HG03025 (cell line): ENCODE results near the gene ERFL.
"Not testable (repeated sequence)": the region's sequence is repeated elsewhere in the genome, so short reads cannot be mapped to it uniquely, and the experiment has no call there.

ENCODE experiments used
- ATAC-seq: cut with Tn5 transposase; IDR thresholded peaks from one replicate; pipeline ENCODE4 v1.9.1; 2021; ENCODE audit warnings: mild to moderate bottlenecking, moderate library complexity; ENCODE audit not compliant: unreplicated experiment, low FRiP score

ERFL gene

DNA sequence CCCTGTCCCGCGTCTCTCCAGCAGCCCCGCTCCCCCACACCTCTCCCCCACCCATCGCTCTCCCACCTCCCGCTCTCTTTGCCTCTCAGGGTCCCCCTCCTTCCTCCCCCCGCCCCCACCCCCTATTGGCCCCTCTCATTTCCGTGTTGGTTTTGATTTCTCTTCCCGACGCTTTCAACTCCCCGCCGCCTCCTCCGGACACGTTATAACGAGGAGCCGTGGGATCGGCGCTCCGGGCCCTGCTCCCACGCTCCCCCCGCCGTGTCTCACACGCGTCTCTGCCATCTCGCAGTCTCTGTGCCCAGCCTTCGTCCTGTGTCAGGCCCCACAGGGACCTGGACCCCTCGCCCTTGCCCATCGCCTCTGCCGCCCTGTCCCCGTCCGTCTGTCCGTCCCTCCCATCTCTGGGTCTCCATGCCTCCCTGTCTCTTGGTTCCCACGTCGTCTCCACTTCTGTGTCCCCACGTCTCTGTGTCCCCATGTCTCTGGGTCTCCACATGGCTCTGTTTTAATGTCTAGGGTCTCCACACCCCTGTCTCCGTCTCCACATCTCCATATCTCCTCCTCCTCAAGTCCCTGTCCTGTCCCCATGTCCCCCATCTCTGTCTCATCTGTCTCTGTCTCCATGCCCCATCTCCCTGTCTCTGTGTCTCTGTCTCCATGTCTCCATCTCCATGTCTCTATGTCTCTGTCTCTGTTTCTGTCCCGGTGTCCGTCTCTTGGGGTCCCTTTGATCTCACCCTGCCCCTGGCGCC is 13.1 kb downstream of the ERFL start:
- no peak for ATAC-seq

DNA sequence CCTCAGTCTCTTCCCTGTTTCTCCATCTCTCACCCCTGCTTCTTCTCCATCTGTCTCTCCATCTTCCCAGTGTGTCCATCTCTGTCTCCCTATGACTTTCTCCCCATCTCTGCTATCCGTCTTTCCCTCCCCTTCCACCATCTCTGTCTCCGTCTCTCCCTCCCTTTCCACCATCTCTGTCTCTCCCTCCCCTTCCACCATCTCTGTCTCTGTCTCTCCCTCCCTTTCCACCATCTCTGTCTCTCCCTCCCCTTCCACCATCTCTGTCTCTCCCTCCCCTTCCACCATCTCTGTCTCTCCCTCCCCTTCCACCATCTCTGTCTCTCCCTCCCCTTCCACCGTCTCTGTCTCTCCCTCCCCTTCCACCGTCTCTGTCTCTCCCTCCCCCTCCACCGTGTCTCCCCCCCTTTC is 13.8 kb downstream of the ERFL start:
- not testable (repeated sequence) for ATAC-seq

DNA sequence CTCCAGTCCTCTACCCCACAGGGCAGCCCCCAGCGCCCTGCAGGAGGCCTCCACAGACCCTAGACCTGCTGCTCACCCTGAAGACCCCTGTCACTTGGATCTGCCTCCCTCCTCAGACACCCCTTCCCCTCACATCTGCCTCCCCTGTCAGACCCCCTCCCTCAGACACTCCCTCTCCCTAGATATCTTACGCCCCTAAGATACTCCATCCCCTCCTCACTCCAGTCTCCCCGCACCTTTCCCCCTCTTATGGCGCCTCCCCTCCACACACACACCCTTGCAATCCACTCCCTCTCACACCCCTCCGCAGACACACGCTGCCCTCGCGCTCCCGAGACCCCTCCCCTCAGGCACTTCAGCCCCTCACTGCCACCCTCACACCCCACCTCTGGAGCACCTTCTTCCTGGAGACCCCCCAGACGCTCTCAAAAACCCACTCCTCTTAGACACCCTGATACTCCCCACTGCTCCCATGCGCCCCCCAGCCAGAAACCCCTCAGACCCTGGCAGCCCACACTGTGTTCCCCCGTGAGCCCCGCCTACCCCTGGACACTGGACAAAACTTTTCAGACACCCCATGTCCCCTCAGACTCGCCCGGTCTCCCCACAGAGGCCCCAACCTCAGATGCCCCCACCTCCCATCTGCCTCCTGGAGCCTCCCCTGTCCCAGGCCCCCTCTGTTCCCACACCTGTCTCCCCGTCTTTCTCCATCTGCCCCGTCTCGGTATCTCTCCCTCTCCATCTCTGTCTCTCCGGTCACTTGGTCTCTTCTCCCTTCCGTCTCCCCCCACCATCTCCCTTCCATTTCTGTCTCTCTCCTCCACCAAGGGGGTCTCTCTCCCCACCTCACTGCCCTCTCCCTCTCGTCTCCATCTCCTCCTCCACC is 14.5 kb downstream of the ERFL start:
- no peak for ATAC-seq

DNA sequence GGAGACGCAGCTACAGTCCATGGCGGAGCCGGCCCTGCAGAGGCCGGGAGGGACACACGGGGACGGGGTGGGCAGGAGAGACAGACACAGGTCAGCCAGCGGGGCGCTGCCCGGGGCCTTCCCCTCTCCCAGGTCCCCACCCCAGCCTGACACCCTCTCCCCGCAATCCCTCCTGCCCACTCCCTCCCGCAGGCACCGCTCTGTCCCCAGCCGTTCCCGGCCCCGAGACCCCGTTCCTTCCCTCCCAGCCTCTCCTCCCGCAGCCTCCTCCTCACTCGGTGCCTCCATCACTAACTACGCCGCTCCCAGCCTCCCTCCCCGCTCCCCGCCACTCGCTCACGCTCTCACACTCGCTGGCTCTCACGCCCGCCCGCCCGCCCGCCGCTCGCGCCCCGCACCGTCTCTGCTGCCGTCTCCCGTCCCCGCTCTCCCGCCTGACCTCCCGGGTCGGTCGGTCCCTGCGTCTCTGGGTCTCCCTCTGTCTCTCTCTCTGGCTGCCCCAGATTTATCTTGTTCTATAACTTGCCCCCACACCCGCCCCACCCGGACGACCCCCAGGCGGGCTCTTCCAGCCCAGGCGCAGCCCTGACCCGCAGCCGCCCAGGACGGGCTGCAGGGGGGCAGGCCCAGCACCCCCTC is 15.2 kb downstream of the ERFL start:
- no peak for ATAC-seq

DNA sequence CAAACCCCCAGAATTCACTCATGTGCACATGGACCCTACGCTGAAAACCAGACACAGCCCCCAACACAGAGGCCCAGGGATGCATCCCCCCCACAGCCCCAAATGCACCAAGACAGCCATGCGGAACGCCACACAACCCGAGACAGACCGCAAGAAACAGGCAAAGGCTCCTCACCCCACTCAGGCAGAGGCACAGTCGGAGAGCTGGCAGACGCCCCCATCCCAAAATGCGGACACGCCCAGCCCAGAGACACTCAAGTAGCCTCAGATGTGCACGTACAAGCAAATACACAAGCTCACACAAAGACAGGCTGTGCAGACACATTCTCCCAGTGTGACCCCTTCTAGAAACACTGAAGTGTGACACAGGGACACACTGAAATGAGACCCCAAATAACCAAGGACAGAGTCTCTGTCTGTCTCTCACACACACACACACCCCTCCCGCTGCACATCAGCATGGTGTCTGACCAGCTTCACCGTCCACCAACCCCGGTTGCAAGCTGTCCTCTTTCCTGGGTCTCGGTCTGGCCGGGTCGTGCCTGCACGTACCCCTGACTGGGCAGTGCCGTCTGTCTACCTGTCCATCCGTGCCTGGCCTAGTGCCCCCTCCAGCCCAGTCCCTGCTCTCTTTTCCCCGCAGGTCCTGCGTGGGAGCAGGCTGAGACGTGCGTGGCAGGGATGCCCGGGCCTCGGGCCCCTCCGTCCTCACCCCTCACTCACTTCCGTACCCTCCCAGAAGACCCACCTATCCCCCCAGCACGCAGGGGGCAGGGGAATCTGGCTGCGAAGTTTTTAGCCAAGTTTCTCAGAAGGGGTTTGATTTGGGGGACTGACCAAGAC is 16.1 kb downstream of the ERFL start:
- ATAC-seq, result no peak

DNA sequence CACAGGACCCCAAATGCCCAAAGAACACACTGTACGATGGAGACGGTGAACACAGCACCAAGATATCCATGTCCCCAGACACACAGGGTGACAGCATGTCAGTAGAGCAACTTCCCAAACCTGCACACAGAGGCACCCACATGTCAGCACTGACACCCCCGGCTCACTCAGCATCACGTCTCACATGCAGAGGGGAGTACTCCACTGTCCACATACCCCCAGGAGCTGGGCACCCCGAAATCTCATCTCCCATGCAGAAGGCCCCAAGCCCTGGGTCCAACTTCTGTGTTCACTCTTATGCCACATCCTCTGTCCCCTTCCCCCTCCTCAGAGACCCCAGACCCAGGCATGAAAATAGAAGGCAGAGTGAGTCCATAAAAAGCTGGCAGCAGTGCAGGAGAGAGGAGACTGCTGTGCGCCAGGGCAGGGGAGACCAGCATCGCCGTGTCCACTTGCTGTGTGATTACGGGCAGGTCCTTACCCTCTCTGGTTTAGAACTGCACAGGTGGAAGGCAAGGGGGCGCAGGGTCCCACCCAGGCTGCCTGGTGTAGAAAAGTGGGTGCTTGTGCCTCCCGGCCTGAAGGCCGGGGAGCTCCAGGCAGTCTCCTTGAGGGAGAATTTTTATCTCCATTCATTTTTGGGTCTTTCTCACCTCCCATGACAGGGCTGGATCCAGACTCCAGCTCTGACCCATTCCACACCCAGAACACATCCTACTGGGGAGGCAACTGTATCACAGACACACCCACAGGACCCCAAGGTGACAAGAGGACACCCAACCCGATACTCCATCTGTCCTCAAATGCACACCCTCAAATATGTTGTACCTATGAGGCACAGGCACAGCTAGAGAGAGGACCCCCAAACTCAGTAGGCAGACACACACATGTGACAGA is 17.0 kb downstream of the ERFL start:
- no peak for ATAC-seq

DNA sequence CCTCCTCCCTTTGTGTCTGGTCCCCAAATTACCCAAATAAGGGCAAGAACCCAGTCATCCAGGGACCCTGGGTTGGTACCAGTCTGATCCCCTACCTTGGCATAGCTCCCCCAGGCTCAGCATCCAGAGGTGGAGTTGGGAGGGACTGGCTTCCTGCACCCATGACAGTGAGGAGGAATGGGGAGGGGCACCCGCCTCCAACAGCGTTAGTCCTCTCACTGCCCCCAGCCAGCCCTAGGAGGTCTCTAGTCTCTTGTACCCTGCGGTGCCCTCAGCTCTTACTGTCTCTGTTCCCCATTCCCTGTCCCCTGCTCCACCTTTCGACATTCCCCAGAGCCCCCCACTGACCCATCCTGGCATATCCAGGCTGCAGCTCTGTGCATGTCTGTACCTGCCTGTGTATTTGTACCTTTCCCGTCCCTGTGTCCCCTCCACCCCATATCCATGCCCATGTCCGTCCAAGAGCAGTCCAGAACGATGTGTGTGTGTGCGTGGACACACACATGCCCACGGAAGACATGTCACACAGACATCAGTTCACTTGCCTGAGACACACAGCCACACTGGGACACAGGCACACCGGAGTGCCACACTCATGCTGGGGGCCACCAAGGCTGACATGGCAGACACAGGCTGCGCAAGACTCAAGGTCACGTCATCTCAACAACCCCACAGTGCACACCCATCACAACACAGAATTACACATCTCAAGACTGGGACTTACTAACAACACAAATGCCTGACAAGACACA is 17.8 kb downstream of the ERFL start:
- ATAC-seq, result no peak

DNA sequence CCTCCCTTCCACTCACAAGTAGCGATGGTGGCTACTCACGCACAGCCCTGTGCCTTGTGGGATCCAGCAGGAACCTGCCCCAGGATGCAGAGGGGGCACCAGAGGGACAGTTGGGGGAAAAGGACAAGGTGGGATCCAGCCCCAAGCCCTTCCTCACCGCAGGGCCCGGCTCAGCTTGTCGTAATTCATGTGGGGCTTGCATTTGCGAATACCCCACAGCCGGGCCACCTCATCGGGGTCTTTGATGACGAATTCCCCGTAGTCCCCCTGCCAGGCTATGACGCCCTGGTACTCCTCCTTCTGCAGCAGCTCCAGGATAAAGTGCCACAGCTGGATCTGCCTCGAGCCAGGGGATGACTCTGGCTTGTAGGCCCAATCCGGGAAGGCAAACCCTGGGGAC is 18.5 kb downstream of the ERFL start:
- no peak for ATAC-seq

DNA sequence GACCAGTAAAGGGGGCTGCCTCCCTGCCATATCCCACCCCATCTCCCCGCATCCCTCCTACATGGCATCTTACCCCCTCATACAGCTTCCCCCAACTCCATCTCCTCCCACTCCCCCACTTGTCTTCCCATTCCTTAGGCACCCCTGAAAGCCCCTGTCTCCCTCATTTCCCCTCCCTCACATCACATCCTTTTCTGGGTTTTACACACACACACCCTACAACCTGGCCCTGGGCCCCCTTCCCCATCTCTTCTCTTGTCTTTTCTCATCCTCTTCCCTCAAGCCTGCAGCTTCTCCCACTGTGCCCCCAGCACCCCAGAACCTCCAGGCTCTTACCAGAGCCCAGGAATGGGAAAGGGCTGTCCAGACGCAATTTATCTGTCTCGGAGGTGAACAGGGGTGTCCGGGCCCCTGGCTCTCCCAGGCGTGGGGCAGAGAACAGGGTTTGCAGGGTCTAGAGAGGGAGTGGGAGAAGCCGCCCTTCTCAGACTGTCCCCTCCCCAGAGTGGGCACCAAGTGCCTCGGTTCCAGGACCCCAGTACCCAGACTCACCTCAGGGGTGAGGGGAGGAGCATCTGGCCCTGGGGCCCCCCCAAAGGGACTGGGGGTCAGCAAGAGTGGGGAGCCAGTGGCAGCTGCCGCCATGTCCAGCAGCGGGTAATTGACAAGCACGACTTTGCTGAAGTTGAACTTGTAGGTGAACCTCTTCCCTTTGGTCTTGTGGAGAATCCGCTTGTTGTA is 19.4 kb downstream of the ERFL start:
- ATAC-seq, result no peak

DNA sequence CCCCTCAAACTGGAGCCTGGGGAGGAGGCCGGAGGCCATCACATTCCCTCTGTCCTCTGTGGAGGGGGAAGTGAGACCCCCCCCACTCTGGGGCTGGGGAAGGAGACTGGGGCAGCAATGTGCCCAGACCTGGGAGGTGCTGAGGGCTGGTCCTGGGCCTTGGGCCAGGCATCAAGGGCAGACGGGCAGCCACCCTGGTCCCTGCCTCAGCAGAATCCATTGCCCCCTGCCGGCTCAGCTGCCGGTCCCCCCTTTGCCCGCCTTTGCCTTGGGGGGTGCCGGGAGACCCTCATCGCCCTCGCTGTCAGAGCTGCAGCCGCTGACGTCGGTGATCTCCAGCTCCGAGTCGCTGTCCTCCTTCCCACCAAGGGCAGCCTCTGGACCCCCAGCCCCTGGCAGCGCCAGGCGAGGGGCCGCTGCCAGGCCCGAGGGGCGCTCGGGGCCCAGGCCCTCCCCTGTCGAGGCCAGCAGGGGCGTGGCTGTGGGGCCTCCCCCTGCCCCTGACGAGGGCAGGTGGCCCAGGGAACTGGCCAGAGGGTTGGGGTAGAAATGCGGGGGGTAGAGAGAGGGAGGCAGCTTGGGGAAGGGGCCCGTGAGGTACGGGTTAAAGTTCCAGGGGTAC is 20.1 kb downstream of the ERFL start:
- ATAC-seq, result no peak

DNA sequence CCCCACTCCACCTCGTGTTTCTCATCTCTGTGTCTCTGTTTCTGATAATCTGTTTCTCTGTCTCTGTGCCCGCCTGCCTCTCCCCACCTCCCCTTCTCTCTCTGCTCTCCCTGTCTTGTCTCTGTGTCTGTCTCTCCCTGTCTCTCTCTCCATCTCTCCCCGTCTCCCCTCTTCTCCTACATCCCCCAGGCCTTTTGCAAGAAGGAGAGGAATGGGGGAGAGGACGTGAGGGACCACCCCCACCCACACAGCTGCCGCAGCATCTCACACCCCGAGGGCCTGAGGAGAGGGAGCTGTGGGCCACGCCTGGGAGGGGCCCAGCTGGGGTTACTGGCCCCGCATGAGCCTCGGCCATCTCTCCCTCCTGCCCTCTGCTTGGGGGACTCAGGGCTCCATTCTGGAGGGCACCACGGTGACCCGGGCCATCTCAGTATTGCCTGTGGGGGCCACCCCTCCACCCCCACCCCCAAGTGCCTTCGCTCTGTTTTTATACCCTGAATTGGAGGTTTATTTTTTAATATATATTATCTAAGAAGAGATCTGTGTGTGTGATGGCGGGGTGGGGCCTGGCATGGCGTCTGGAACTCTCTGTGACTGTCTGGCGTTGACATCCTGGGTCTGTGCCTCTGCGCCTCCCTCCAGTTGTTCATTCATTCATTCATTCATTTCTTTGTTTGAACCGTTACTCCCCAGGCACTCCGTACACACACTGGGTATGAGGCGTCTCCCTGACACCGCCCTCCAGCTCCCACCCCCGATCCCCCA is 21.2 kb downstream of the ERFL start:
- no peak for ATAC-seq

DNA sequence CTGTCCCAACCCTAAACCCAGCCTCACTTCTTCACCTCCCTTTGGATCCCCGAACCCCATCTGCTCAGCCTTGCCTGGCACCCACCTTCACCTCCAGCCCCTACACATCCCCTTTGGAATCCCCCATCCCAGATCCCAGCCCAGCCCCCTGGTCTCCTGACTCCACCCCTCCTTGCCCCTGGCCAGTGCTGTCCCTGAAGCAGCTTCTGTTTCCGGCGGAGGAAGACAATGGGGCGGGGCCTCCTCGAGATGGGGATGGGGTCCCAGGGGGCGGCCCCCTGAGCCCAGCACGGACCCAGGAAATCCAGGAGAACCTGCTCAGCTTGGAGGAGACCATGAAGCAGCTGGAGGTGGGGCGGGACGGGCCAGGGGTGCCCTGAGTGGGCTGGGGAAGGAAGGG is 22.0 kb downstream of the ERFL start:
- no peak for ATAC-seq

DNA sequence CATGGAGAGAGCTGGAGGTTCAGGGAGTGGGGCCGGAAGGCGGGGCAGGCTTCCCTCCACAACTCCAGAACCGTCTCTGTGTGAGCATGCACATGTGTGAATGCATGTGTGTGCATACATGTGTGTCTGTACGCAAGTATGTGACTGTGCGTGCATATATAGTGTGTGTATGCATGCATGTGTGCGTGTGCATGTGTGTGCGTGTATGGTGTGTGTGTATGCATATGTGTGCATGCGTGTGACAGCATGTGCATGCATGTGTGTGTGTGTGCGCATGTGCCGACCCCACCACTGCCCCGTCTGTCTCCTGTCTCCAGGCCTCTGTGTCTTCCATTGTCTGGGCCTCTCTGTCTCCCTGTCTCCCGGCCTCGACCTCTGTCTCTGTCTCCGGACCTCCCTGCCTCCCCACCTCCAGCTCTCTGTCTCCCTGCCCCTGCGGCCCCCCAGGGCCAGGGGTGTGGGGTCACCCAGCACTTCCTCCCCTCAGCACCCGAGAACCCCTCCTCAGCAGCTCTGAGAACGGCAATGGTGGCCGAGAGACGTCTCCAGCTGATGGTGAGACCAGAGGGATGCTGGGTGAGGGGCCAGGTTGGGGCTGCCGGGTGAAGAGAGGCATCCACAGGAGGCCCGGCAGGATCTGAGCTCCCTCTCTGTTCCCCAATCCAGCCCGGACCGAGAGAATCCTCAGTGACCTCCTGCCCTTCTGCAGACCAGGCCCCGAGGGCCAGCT is 22.8 kb downstream of the ERFL start:
- ATAC-seq, result no peak

DNA sequence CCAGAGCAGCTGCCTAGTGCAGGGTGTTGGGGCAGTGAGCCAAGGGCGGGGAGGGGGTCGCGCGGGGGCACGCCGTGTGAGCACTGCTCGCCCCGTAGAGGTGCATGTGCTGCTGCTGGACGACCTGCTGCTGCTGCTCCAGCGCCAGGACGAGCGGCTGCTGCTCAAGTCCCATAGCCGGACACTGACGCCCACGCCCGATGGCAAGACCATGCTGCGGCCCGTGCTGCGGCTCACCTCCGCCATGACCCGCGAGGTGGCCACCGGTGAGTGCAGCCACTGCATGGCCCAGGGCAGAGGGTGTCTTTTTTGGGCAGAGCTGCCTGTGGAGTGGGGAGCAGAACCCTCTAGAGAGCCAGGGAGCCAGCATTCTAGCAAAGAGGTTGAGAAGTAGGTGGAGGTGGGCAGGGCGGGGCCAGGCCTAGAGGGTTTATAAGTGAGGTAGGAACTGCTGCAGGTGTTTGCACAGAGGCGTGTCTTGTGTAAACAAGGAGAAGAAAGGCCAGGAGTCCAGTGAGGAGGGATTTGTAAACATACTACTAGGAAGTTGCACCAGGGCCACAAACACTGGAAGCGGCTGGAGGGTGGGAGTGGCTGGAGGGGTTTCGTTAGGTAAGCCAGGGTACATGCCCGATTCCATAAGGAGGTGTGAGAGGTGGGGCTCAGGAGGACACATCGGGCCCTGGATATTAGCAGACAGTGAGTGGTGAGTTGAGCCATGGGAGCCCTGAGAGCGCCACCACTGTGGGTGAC is 24.0 kb downstream of the ERFL start:
- no peak for ATAC-seq

DNA sequence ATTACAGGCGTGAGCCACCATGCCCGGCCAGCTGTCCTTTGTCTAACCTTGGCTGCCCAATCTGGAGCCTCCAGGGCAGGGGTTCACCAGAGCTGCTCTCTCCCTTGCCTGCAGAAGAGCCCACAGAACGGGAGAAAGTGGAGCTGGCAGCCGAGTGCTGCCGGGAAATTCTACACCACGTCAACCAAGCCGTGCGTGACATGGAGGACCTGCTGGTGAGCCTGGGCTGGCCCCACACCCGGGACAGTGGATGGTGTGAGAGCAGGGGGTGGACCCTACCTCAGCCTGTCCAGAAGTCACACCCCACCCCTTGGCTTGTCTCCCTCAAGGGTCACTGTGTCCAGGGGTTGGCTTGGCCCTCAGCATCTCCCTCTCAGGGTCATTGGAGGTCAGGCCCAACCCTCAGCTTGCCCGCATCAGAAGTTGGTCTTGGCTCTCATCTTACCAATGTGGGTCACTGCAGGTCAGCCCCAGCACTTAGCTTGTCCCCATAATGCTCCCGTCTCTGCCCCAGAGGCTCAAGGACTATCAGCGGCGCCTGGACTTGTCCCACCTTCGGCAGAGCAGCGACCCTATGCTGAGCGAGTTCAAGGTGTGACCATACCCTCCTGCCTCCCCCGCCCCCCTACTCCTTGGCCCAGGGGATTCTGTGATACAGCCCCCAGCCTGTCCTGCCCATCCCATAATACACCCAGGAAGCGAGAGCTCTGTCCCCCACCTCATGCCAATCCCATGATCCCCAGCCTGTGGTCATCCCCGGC is 24.9 kb downstream of the ERFL start:
- no peak for ATAC-seq
